Sciatic nerve (tissue), 2 donors: Measurements from ENCODE around the gene TEX44. TPM values are rescaled to one million over a fixed set of nuclear protein-coding genes. Genes with fewer than 3 reads are reported as not detected.

Experiments used
- ATAC-seq: fragments of 200-7000 bp; cut with Tn5 transposase; one replicate; pipeline ENCODE4 v1.9.1; 2020; ENCODE audit warnings: mild to moderate bottlenecking, moderate library complexity
- DNase-seq: peaks from one replicate; pipeline ENCODE4 v3.0.0-alpha.2; 2020; ENCODE audit warnings: low spot score
- intact Hi-C: fragments of 100-400 bp; cut with DNase I; formaldehyde crosslinking; loops from one replicate; pipeline ENCODE4 v1.14.2; 2022
- total RNA-seq: library from RNA; stranded (reverse); fragmentation: NEBNext Ultra II Directional; extraction: Animal tissue kit (Norgen Biotek cat#: 25700); gene quantifications from one replicate; pipeline ENCODE4 v1.2.1, GENCODE V29; 2021
- donor health status: DM: no; HTN: no; CAD: no.
- donor health status: DM: no; HTN: no; CAD: no.

The TEX44 gene
- total RNA-seq, 1 donor from 2014 or later, result not detected

DNA sequence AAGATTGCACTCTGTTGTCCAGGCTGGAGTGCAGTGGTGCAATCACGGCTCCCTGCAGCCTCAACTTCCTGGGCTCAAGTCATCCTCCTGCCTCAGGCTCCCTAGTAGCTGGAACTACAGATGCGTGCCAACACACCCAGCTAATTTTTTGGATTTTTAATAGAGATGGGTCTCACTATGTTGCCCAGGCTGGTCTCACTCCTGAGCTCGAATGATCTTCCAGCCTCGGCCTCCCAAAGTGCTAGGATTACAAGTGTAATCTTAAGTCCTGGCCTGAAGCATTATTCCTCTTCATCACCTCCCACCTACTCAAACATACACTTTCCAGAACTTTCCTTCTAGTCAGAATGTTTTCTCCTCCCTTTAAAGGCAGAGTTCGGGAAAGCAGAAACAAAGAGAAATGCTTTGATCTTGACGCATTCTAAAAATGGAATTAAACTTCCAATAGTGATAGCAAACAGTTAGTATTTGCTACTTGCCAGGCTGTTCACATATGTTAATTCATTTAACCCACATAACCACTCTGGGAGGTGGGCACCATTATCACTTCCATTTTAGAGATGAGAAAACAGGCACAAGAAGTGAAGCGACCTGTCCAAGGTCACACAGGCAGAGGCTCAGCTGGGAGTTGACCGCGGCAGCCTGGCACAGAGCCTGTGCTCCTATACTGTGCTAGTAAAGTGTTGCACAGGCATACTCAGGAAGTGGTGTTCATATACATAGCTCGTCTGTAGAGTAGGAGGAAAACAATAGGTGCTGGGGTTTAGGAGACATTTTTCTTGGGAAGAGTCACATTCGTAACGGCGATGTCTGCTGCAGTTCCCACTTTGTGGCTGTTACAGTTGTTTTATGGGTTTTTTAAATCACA lies 24.6 kb downstream of the TEX44 start:
- intact Hi-C loops, result no loop called here
- DNase-seq (no peak), ATAC-seq (no peak)

DNA sequence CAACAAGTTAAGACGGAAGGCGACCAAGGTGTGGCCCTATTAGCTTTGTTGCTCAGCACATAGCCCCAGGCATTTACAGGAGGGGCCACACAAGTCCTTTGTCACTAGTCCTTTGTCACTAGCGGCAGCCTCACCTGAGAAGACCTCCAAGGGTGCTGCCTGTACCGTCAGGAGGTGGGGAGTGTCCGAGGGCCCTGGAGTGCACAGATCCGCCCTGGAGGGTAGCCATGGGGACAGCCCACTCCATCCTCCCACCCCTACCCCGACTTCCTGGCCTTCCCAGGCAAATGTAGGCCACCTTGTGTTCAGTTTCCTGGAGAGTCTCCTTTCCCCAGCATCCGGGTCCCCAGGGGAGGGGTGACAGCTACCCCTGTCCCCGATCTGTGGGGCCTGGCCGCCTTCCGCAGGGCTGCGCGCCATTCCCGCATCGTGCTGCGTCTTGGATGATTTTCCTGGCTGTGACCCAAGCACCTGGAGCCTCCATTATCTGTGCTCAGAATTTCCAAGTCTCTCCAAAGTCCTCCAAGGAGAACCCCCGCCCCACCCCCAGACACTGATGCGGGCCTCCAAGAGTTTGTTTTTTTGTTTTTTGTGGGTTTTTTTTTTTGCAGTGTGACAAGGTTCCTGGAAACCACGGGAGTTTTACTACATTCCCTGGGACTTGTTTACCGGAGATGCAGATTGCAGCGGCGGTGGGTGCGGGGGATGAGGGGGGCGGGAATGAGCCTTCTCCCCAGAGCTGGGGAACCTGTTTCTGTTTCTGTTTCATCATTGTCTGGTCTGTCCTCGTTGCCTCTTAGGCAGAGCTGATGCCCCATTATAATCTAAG lies 28.6 kb downstream of the TEX44 start:
- DNase-seq (no peak), ATAC-seq (peak; percentile 61)
- intact Hi-C loops, result no loop called here

DNA sequence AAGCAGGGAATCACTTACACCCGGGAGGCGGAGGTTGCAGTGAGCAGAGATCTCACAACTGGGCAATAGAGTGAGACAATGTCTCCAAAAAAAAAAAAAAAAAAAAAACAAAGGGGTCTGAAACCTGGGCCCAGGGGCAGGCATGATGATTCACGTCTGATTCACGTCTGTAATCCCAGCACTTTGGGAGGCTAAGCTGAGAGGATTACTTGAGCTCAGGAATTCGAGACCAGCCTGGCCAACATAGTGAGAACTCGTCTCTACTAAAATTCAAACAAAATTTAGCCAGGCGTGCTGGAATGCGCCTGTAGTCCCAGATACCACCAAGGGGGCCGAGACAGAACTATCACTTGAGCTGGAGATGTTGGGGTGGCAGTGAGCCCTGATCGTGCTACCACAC lies 30.3 kb downstream of the TEX44 start:
- ATAC-seq (no peak), DNase-seq (no peak)
- intact Hi-C loops, result no loop called here

DNA sequence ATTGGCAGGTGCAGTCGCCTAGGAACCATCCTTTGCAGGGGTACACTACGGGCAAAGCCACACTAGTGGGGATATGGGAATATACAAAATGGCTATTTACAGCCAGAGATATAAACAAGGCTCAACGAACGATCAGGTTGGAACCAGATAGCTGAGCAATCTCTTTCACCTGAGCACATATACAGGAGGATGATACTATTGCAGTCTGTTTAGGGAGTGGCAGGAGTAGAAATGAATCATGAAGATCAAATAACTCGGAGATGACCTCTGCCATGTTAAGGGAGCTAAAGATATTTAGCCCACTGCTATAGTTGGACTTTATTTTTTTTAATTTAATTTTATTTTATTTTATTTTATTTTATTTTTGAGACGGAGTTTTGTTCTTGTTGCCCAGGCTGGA lies 33.8 kb downstream of the TEX44 start:
- no peak for ATAC-seq
- intact Hi-C loops, result no loop called here
- no peak for DNase-seq

DNA sequence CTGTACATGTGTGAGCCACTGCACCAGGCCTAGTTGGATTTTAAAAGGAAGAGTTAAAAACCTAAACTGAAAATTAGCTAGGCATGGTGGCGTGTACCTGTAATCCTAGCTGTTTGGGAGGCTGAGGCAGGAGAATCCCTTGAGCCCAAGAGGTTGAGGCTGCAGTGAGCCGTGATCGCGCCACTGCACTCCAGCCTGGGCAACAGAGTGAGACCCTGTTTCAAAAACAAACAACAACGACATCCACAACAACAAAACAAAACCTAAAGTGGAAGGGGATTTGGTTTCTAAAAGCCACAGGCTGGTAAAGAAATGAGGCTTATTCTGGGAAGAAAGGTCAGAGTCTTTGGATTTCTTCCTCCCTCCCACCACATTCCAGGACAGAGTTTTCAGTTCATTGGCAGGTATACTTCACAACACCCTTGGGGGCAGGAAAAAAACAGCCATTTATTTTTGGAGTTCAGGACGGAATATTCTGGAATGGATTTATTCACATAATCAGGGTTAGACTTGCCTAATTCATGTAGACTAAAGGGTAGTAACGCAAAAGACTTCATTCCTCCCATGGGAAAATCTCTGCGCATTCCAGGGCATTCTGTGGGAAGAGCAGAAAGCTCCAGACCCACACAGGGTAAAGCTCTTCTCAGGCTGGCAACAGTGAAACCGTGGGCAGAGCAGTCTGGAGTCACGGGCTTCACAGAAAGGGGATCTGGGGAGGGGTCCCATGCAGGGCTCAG lies 34.9 kb downstream of the TEX44 start:
- DNase-seq (no peak), ATAC-seq (peak; percentile 69)
- intact Hi-C loops, result no loop called here

DNA sequence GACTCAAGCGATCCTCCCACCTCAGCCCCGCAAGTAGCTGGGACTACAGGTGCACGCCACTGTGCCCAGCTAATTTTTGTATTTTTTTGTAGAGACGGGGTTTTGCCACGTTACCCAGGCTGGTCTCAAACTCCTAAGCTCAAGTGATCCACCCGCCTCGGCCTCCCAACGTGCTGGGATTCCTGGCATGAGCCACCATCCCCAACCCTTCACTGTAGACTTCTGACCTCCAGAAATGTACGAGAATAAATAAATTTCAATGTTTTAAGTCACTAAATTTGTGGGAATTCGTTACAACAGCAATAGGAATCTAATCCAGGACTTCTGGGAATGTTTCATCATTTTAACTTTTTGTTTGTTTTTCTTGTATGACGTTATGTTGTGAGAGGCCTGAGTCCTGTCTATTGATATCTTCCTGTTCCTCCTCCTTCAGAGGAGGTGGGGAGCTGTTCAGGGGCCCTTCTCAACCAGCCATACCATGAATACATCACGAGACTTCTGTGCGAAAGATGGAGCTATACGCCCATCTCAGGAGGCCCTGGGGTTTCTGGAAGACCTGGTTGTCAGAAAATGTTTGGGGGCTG lies 40.0 kb downstream of the TEX44 start:
- no peak for DNase-seq
- ATAC-seq, result peak; percentile 67
- intact Hi-C loops, result no loop called here

DNA sequence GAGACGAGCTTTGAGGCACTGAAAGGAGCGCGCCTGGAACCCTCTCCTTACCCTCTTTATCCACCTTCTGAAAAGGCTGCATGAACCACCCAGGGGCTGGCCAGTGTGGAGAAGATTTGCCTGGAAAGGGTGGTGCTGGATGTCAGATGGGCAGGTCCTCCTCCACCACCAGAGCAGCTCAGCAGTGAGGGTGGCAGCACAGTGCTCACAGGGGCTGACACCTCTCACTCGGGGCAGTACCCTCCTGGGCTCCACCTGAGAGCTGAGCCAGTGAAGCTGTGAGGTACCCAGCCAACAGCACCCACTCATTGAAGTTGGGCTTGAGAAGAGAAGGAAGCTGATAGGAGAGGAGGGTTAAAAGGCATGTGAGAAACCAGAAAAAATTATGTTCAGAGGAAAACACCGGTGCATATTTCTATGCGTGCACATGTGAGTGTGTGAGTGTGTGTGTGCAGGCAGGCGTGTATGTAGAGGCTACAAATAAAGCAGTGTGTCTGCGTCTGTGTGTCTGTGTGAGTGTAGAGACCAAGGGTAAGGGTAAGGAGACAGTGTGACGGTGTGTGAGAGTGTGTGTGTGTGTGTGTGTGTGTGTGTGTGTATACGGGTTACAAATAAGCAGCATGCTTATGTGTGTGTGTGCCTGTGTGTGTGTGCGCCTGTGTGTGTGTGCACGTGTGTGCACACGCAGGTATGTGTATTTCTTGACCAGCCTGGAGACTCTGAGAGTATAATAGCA lies 40.7 kb downstream of the TEX44 start:
- peak; percentile 35 for ATAC-seq
- DNase-seq, result no peak
- intact Hi-C loops, result no loop called here

DNA sequence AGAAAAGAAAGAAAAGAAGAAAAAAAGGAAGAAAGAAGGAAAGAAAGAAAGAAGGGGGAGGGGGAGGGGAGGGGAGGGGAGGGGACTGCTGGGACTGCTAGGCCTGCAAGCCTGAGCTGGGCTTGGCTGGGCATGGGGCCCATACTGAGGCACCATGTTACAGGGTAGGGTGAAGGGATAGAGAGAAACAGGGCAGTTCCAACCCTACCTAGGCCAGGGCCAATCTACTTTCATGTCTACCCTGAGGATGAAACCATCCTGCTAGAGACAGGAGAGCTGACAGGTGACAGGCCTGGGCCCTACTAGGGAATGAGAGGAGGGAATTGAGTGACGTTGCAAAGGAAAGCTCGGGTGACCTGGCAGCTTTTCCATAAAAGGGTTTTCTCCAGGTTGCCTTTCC lies 41.7 kb downstream of the TEX44 start:
- DNase-seq (no peak), ATAC-seq (no peak)
- intact Hi-C loops, result no loop called here

DNA sequence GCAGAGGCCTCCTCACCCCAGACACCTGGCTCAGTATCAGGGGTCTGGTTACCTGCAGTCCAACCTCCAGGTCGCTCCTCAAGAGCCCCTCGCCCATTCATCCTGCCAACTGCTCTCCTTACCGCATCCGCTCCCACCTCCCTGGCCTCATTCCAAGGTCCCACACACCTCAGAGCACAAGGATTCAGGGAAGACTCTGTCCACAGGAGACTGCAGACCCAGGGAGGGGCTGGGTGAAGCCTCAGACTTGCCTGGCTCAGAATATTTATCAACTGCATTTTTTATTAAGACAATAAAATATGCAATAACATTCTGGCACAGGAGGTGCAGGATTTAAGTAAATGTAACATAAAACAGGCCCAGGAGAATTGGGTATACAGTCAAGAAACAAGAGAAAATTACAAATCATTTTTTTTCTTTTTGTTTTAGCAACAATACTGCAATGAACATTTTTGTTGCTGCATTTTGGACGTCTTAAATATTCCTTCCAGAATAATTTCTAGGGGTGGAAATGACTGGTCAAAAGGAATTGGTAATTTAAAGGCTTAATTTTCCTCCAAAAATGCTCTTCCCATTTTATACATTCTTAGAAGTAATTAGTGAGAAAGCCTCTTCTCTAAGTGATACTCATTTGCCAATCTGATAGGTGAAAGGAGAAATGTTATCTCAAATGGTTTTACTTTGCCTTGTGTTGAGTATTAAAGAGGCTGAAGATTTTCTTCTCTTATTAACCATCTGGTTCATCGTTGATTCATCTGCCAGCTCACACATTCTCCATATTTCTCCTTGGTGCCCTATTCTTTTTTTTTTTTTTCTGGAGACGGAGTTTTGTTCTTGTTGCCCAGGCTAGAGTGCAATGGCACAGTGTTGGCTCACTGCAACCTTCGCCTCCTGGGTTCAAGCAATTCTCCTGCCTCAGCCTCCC lies 42.5 kb downstream of the TEX44 start:
- intact Hi-C loops, result no loop called here
- no peak for DNase-seq
- no peak for ATAC-seq

DNA sequence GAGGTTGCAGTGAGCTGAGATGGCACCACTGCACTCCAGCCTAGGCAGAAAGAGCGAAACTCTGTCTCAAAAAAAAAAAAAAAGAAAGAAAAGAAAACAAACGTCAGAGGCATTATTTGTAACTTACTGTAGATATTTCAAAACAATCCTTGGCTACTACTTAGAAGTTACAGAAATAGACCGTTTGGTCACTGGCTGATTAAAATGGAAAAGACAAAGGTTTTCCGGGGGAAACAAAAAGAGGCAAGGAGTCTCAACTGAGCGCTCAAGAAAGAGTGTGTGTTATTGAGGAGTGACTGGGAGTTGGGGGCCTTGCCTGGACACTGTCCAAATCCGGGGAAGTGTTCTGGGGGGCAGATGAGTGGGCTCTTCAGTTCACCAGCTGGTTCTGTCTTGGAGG lies 47.6 kb downstream of the TEX44 start:
- intact Hi-C loops, result no loop called here
- DNase-seq (no peak), ATAC-seq (peak; percentile 27)

DNA sequence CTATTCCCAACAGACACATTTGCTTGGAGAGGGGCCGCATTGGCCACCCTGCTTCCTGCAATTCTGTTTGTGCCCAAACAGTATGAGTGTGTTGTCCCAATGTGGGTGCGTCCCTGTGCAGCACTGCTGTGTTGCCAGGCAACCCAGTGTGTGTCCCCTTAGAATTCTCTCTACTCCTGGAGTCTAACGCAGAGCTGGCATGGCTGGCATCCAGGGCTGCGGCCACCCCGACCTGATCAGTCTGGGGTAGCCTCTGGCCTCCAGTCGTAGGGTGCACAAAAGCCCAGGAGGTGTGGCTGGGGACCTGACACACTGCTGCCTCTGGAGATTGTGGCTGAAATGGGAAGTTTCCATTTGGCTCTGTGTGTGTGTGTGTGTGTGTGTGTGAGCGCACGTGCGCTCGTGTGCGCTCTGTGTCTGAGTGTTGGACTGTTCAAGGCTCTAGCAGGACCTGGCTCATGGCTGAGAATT lies 48.0 kb downstream of the TEX44 start:
- peak; percentile 47 for ATAC-seq
- intact Hi-C loops, result no loop called here
- no peak for DNase-seq

DNA sequence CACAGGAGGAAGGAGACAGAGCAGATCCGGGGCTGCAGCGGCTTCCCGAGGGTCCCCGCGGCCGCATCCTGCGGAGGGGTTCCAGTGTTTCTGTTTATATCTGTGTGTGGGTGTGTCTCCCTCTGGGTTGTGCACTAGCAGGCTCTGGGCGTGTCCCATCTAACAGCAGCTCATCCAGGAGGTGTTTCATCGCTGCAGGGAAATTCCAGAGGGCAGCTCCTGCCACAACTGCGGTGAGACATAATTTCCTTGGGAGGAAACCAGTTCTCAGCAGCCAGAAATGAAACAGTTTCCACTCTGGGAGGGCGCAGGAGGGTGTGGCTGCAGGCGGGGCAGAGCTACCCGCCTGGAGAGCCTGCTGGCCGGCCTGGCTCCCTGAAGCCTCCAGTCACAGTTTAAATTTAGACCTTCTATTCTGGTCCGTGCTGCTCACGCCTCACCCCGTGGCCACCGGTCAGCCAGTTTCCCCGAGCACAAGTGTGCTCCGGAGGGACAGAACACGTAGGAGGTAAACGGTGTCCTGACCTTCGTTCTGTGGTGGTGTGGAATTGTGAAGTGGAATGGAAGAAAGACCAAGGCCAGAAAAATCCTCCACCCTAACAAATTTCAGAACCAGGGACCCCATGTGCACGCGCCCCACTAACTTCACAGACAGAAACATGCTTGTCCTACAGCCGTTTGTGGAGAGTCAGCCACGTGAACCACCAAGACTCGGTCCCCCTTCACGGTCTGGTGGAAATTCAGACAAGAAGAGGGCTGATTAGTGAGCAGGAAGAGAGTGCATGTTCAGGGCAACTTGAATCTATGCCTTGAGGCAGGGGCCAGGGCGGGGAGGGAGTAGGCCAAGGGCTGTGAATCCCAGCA lies 50.2 kb downstream of the TEX44 start:
- DNase-seq, result peak; percentile 88
- intact Hi-C loops, result no loop called here
- peak; percentile 95 for ATAC-seq

DNA sequence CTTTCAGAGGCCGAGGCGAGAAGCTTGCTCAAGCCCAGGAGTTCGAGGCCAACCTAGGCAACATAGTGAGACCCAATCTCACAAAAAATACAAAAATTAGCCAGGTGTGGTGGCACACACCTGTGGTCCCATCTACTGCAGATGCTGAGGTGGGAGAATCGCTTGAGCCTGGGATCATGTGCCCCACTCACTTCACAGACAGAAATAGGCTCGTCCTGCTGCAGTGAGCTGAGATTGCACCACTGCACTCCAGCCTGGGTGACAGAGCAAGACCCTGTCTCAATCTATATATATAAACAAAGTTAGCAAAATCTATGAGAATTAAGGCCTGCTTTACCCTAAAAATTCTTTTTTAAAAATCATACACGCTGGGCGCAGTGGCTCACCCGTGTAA lies 50.8 kb downstream of the TEX44 start:
- intact Hi-C loops, result no loop called here
- ATAC-seq, result no peak
- DNase-seq, result no peak
